ENCODE results near the gene HJV.

DNA sequence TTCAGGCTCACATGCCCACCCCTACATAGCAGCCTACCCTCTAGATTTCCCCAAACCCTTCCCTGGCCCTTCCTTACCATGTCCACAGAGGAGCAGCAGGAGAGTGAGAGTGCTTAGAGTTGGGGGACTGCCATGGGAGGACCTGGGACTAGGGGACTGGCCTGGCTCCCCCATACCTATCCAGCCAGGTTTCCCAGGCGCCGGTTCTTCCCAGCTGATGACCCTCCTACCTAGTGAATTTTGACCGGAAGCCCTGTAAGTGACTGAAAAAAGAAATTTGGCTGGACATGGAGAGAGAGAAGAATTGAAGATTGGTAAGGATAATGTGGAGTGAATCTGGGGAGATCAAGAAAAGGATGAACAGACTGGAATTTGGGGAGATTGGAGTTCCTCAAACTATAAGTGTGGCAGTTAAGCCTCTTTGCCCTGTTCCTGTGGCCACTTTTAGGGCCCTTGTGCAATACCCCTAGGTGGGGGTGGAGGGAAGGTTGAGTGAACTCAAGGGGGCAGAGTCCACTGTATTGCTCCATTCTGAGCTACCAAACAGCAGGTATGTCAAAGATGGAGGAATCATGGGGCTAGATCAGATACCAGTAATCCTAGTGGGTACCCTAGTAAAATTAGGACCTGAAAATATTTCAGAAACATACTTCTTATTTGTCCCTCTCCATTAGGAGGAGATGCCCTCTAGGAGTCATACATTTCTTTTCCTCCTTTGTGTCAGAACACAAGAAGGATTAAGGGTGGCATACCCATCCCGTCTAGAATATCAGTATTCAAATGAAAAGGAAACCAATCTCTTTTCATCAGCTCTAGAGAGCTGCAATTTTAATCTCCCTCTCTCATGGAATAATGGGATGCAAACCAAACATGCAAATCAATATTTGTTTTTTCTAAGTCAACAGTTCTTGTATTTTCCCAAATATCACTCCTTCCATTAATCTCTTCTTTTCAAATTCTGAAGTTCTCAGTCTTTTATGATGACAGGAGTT is 1.2 kb downstream of the HJV start:
- TF ChIP-seq, protein P1, sequence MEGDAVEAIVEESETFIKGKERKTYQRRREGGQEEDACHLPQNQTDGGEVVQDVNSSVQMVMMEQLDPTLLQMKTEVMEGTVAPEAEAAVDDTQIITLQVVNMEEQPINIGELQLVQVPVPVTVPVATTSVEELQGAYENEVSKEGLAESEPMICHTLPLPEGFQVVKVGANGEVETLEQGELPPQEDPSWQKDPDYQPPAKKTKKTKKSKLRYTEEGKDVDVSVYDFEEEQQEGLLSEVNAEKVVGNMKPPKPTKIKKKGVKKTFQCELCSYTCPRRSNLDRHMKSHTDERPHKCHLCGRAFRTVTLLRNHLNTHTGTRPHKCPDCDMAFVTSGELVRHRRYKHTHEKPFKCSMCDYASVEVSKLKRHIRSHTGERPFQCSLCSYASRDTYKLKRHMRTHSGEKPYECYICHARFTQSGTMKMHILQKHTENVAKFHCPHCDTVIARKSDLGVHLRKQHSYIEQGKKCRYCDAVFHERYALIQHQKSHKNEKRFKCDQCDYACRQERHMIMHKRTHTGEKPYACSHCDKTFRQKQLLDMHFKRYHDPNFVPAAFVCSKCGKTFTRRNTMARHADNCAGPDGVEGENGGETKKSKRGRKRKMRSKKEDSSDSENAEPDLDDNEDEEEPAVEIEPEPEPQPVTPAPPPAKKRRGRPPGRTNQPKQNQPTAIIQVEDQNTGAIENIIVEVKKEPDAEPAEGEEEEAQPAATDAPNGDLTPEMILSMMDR (conservative IDR thresholded peaks at IDR 0.05) = no peak
- TF ChIP-seq ZFX (IDR thresholded peaks at IDR 0.05) = no peak
